WTC11 (cell line): ENCODE measurements around the gene PGGHG.

Experiments
- CREB1 ChIP-seq: sonication (generic); formaldehyde crosslinking; IDR thresholded peaks from 2 replicates; pipeline ENCODE4 v1.8.0; 2023; ENCODE audit warnings: mild to moderate bottlenecking, missing genetic modification reagents
- ELF4 ChIP-seq: sonication (generic); formaldehyde crosslinking; IDR thresholded peaks from 2 replicates; pipeline ENCODE4 v1.8.1; 2022; ENCODE audit warnings: low read depth, mild to moderate bottlenecking, moderate library complexity, missing genetic modification reagents
- NR2C2 ChIP-seq: sonication (generic); formaldehyde crosslinking; IDR thresholded peaks from 2 replicates; pipeline ENCODE4 v1.8.0; 2022; ENCODE audit warnings: mild to moderate bottlenecking, missing genetic modification reagents
- NR3C1 ChIP-seq: sonication (generic); formaldehyde crosslinking; conservative IDR thresholded peaks from 2 replicates; pipeline ENCODE4 v1.8.1; 2023; ENCODE audit warnings: low read depth, mild to moderate bottlenecking, missing genetic modification reagents
- SP1 ChIP-seq: sonication (generic); formaldehyde crosslinking; conservative IDR thresholded peaks from 2 replicates; pipeline ENCODE4 v1.8.1; 2022; ENCODE audit warnings: missing genetic modification reagents
- ZNF263 ChIP-seq: sonication (generic); formaldehyde crosslinking; IDR thresholded peaks from 2 replicates; pipeline ENCODE4 v1.8.1; 2022; ENCODE audit warnings: low read depth, mild to moderate bottlenecking, moderate library complexity, missing genetic modification reagents
- TF ChIP-seq, protein P1 (sequence below): sonication (generic); formaldehyde crosslinking; IDR thresholded peaks from 2 replicates; pipeline ENCODE4 v1.8.0; 2022; ENCODE audit warnings: mild to moderate bottlenecking, missing genetic modification reagents
- TF ChIP-seq, protein P2 (sequence below): fragments of 200-600 bp; IDR thresholded peaks from 2 replicates; pipeline ENCODE4 v1.8.0; 2022; ENCODE audit warnings: antibody characterized with exemption
- TF ChIP-seq, protein P3 (sequence below): sonication (generic); formaldehyde crosslinking; conservative IDR thresholded peaks from 2 replicates; pipeline ENCODE4 v1.8.1; 2022; ENCODE audit warnings: mild to moderate bottlenecking, missing genetic modification reagents
- TF ChIP-seq, protein P4 (sequence below): sonication (generic); formaldehyde crosslinking; IDR thresholded peaks from 2 replicates; pipeline ENCODE4 v1.8.0; 2023; ENCODE audit warnings: missing genetic modification reagents
- TF ChIP-seq, protein P5 (sequence below): sonication (generic); formaldehyde crosslinking; IDR thresholded peaks from 2 replicates; pipeline ENCODE4 v1.8.0; 2023; ENCODE audit warnings: missing genetic modification reagents, mild to moderate bottlenecking, borderline replicate concordance
- TF ChIP-seq, protein P6 (sequence below): sonication (generic); formaldehyde crosslinking; IDR thresholded peaks from 2 replicates; pipeline ENCODE4 v1.8.0; 2022; ENCODE audit warnings: mild to moderate bottlenecking, missing genetic modification reagents
- TF ChIP-seq, protein P7 (sequence below): sonication (generic); formaldehyde crosslinking; IDR thresholded peaks from 2 replicates; pipeline ENCODE4 v1.8.0; 2022; ENCODE audit warnings: mild to moderate bottlenecking, missing genetic modification reagents
- TF ChIP-seq, protein P8 (sequence below): sonication (generic); formaldehyde crosslinking; IDR thresholded peaks from 2 replicates; pipeline ENCODE4 v1.8.1; 2022; ENCODE audit warnings: low read depth, missing genetic modification reagents, borderline replicate concordance

DNA sequence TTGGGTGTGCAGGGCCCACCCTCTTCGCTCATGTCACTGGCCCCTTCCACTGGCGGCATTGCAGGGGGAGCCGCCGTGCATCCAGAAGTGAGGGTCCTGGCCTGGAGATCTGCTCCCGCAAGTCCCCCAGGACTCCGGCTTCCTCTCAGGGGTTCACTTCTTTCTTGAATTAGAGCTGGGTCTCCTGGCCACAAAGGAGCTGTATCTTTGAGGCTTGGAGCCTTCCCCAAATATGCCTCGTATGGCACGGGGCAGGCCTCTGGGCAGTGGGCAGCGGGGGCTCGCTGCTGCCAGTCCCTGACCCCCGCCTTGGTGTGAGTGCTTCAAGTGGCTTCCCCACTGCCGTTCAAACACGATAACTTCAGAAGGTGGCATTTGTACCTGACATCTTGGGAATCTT is 39.1 kb downstream of the PGGHG start:
- TF ChIP-seq NR3C1 (CRISPR knock-in tag) (no peak), ZNF263 (CRISPR knock-in tag) (no peak), CREB1 (CRISPR knock-in tag) (no peak), ELF4 (no peak), NR2C2 (CRISPR knock-in tag) (no peak), SP1 (CRISPR knock-in tag) (no peak)
- TF ChIP-seq, protein P1, sequence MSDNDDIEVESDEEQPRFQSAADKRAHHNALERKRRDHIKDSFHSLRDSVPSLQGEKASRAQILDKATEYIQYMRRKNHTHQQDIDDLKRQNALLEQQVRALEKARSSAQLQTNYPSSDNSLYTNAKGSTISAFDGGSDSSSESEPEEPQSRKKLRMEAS: no peak
- TF ChIP-seq, protein P2, sequence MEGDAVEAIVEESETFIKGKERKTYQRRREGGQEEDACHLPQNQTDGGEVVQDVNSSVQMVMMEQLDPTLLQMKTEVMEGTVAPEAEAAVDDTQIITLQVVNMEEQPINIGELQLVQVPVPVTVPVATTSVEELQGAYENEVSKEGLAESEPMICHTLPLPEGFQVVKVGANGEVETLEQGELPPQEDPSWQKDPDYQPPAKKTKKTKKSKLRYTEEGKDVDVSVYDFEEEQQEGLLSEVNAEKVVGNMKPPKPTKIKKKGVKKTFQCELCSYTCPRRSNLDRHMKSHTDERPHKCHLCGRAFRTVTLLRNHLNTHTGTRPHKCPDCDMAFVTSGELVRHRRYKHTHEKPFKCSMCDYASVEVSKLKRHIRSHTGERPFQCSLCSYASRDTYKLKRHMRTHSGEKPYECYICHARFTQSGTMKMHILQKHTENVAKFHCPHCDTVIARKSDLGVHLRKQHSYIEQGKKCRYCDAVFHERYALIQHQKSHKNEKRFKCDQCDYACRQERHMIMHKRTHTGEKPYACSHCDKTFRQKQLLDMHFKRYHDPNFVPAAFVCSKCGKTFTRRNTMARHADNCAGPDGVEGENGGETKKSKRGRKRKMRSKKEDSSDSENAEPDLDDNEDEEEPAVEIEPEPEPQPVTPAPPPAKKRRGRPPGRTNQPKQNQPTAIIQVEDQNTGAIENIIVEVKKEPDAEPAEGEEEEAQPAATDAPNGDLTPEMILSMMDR: no peak
- TF ChIP-seq, protein P3, sequence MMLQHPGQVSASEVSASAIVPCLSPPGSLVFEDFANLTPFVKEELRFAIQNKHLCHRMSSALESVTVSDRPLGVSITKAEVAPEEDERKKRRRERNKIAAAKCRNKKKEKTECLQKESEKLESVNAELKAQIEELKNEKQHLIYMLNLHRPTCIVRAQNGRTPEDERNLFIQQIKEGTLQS: no peak
- TF ChIP-seq, protein P4, sequence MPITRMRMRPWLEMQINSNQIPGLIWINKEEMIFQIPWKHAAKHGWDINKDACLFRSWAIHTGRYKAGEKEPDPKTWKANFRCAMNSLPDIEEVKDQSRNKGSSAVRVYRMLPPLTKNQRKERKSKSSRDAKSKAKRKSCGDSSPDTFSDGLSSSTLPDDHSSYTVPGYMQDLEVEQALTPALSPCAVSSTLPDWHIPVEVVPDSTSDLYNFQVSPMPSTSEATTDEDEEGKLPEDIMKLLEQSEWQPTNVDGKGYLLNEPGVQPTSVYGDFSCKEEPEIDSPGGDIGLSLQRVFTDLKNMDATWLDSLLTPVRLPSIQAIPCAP (CRISPR knock-in tag): no peak
- TF ChIP-seq, protein P5, sequence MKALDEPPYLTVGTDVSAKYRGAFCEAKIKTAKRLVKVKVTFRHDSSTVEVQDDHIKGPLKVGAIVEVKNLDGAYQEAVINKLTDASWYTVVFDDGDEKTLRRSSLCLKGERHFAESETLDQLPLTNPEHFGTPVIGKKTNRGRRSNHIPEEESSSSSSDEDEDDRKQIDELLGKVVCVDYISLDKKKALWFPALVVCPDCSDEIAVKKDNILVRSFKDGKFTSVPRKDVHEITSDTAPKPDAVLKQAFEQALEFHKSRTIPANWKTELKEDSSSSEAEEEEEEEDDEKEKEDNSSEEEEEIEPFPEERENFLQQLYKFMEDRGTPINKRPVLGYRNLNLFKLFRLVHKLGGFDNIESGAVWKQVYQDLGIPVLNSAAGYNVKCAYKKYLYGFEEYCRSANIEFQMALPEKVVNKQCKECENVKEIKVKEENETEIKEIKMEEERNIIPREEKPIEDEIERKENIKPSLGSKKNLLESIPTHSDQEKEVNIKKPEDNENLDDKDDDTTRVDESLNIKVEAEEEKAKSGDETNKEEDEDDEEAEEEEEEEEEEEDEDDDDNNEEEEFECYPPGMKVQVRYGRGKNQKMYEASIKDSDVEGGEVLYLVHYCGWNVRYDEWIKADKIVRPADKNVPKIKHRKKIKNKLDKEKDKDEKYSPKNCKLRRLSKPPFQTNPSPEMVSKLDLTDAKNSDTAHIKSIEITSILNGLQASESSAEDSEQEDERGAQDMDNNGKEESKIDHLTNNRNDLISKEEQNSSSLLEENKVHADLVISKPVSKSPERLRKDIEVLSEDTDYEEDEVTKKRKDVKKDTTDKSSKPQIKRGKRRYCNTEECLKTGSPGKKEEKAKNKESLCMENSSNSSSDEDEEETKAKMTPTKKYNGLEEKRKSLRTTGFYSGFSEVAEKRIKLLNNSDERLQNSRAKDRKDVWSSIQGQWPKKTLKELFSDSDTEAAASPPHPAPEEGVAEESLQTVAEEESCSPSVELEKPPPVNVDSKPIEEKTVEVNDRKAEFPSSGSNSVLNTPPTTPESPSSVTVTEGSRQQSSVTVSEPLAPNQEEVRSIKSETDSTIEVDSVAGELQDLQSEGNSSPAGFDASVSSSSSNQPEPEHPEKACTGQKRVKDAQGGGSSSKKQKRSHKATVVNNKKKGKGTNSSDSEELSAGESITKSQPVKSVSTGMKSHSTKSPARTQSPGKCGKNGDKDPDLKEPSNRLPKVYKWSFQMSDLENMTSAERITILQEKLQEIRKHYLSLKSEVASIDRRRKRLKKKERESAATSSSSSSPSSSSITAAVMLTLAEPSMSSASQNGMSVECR (CRISPR knock-in tag): no peak
- TF ChIP-seq, protein P6, sequence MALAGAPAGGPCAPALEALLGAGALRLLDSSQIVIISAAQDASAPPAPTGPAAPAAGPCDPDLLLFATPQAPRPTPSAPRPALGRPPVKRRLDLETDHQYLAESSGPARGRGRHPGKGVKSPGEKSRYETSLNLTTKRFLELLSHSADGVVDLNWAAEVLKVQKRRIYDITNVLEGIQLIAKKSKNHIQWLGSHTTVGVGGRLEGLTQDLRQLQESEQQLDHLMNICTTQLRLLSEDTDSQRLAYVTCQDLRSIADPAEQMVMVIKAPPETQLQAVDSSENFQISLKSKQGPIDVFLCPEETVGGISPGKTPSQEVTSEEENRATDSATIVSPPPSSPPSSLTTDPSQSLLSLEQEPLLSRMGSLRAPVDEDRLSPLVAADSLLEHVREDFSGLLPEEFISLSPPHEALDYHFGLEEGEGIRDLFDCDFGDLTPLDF (CRISPR knock-in tag): no peak
- TF ChIP-seq, protein P7, sequence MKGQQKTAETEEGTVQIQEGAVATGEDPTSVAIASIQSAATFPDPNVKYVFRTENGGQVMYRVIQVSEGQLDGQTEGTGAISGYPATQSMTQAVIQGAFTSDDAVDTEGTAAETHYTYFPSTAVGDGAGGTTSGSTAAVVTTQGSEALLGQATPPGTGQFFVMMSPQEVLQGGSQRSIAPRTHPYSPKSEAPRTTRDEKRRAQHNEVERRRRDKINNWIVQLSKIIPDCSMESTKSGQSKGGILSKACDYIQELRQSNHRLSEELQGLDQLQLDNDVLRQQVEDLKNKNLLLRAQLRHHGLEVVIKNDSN (CRISPR knock-in tag): no peak
- TF ChIP-seq, protein P8, sequence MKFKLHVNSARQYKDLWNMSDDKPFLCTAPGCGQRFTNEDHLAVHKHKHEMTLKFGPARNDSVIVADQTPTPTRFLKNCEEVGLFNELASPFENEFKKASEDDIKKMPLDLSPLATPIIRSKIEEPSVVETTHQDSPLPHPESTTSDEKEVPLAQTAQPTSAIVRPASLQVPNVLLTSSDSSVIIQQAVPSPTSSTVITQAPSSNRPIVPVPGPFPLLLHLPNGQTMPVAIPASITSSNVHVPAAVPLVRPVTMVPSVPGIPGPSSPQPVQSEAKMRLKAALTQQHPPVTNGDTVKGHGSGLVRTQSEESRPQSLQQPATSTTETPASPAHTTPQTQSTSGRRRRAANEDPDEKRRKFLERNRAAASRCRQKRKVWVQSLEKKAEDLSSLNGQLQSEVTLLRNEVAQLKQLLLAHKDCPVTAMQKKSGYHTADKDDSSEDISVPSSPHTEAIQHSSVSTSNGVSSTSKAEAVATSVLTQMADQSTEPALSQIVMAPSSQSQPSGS (CRISPR knock-in tag): no peak
